Astrocyte (in vitro differentiated cells and primary cell): Measurements from ENCODE around the gene LRRN4. TPM values are rescaled to one million over a fixed set of nuclear protein-coding genes. Genes with fewer than 3 reads are reported as not detected.

Experiments
- DNase-seq: peaks from one replicate; pipeline ENCODE4 v3.0.0-alpha.2; 2010; ENCODE audit warnings: low read depth
- FAIRE-seq: peaks from 2 replicates; lab custom pipeline; 2011; peaks lifted over from hg19 to GRCh38; lab: Jason Lieb, UNC
- H2AFZ ChIP-seq: 2 replicates; pipeline ENCODE4 v1.6.0; 2012; ENCODE audit warnings: low read depth, low read length, inconsistent platforms
- H3K27ac ChIP-seq: 2 replicates; pipeline ENCODE4 v1.5.1; 2011; ENCODE audit warnings: low read depth, low read length, inconsistent platforms
- H3K27me3 ChIP-seq: 2 replicates; pipeline ENCODE4 v1.6.0; 2011; ENCODE audit warnings: low read length, inconsistent platforms; ENCODE audit not compliant: insufficient read depth
- H3K36me3 ChIP-seq: 2 replicates; pipeline ENCODE4 v1.5.1; 2011; ENCODE audit warnings: low read length, inconsistent platforms; ENCODE audit not compliant: insufficient read depth
- H3K4me1 ChIP-seq: 2 replicates; pipeline ENCODE4 v1.5.1; 2011; ENCODE audit warnings: low read length, inconsistent platforms; ENCODE audit not compliant: insufficient read depth
- H3K4me2 ChIP-seq: 2 replicates; pipeline ENCODE4 v1.6.0; 2012; ENCODE audit warnings: low read length, inconsistent platforms
- H3K4me3 ChIP-seq: 2 replicates; pipeline ENCODE4 v1.5.1; 2011; ENCODE audit warnings: low read depth, mild to moderate bottlenecking, low read length, inconsistent platforms; ENCODE audit not compliant: insufficient read depth
- H3K79me2 ChIP-seq: 2 replicates; pipeline ENCODE4 v1.6.0; 2012; ENCODE audit warnings: mild to moderate bottlenecking, low read length, inconsistent platforms; ENCODE audit not compliant: insufficient read depth
- H3K9ac ChIP-seq: 2 replicates; pipeline ENCODE4 v1.6.0; 2012; ENCODE audit warnings: mild to moderate bottlenecking, low read length, inconsistent platforms
- H3K9me3 ChIP-seq: 2 replicates; pipeline ENCODE4 v1.5.1; 2012; ENCODE audit warnings: low read depth, mild to moderate bottlenecking, low read length, inconsistent platforms; ENCODE audit not compliant: insufficient read depth
- H4K20me1 ChIP-seq: 2 replicates; pipeline ENCODE4 v1.6.0; 2012; ENCODE audit warnings: low read length, inconsistent platforms; ENCODE audit not compliant: insufficient read depth
- H3K27ac Mint-ChIP-seq: one replicate; pipeline ENCODE4 v1.8.0; 2021; ENCODE audit warnings: mild to moderate bottlenecking, mixed read lengths; ENCODE audit not compliant: unreplicated experiment
- H3K27me3 Mint-ChIP-seq: one replicate; pipeline ENCODE4 v1.8.0; 2021; ENCODE audit warnings: low read depth, mixed read lengths; ENCODE audit not compliant: unreplicated experiment
- H3K36me3 Mint-ChIP-seq: one replicate; pipeline ENCODE4 v1.8.0; 2021; ENCODE audit warnings: low read depth, mixed read lengths; ENCODE audit not compliant: unreplicated experiment
- H3K4me1 Mint-ChIP-seq: one replicate; pipeline ENCODE4 v1.8.0; 2021; ENCODE audit warnings: low read depth, mixed read lengths; ENCODE audit not compliant: unreplicated experiment
- H3K4me3 Mint-ChIP-seq: one replicate; pipeline ENCODE4 v1.8.0; 2021; ENCODE audit warnings: mild to moderate bottlenecking, moderate library complexity, mixed read lengths; ENCODE audit not compliant: unreplicated experiment
- H3K9me3 Mint-ChIP-seq: one replicate; pipeline ENCODE4 v1.8.0; 2021; ENCODE audit warnings: mild to moderate bottlenecking, mixed read lengths; ENCODE audit not compliant: unreplicated experiment
- EZH2 ChIP-seq: IDR thresholded peaks from 2 replicates; pipeline ENCODE4 v1.6.1; 2012; ENCODE audit warnings: mild to moderate bottlenecking, low read length, inconsistent platforms; ENCODE audit not compliant: insufficient read depth
- total RNA-seq: library from RNA; stranded (reverse); gene quantifications from 2 replicates; pipeline ENCODE4 v1.2.1, GENCODE V29; 2021
- TF ChIP-seq, protein P1 (sequence below): IDR thresholded peaks from 2 replicates; pipeline ENCODE4 v1.5.1; 2011; ENCODE audit warnings: low read depth, mild to moderate bottlenecking, inconsistent platforms, low read length, moderate library complexity; ENCODE audit not compliant: insufficient read depth

Gene LRRN4
- total RNA-seq, 1 donor from 2014 or later, result 1.0 TPM

DNA sequence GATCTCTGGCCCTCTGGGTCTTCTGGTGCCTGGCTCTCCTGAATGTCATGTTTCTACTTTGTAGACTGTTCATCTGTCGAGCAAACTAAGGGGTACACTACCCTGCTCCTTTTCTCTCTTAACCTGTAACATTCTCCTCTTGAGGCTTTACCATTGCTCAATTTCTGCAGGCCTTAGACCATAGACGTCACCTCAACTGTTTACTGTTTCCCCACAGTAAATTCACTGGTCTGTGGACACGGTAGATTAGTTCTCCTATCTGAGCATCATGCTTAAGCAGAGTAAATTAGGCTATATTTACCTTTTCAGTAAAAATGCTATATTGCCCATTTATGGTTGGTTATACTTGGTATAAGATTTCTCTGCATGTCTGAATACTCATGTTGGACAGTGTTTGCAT, 62.9 kb downstream of the LRRN4 start:
- no peaks in the 10 kb centered on the region for H3K9me3 ChIP-seq
- no peaks in the 10 kb centered on the region for H4K20me1 ChIP-seq
- H3K27me3 Mint-ChIP-seq, result no peaks in the 10 kb centered on the region
- no peak for DNase-seq
- H3K27me3 ChIP-seq, result no peaks in the 10 kb centered on the region
- H3K36me3 ChIP-seq, result peaks cover 7% of the 10 kb centered on the region
- peaks cover 7% of the 10 kb centered on the region for H3K4me1 Mint-ChIP-seq
- H3K4me1 ChIP-seq, result no peaks in the 10 kb centered on the region
- no peak overlapping the region for H3K4me3 ChIP-seq
- H3K36me3 Mint-ChIP-seq, result peaks cover 1% of the 10 kb centered on the region
- TF ChIP-seq, protein P1, sequence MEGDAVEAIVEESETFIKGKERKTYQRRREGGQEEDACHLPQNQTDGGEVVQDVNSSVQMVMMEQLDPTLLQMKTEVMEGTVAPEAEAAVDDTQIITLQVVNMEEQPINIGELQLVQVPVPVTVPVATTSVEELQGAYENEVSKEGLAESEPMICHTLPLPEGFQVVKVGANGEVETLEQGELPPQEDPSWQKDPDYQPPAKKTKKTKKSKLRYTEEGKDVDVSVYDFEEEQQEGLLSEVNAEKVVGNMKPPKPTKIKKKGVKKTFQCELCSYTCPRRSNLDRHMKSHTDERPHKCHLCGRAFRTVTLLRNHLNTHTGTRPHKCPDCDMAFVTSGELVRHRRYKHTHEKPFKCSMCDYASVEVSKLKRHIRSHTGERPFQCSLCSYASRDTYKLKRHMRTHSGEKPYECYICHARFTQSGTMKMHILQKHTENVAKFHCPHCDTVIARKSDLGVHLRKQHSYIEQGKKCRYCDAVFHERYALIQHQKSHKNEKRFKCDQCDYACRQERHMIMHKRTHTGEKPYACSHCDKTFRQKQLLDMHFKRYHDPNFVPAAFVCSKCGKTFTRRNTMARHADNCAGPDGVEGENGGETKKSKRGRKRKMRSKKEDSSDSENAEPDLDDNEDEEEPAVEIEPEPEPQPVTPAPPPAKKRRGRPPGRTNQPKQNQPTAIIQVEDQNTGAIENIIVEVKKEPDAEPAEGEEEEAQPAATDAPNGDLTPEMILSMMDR, result no peak
- TF ChIP-seq EZH2, result no peak
- no peak overlapping the region for H3K27ac ChIP-seq
- no peaks in the 10 kb centered on the region for H3K9me3 Mint-ChIP-seq
- no peak for FAIRE-seq
- no peak overlapping the region for H3K9ac ChIP-seq
- H2AFZ ChIP-seq, result no peak overlapping the region
- H3K27ac Mint-ChIP-seq, result peak overlapping the region; percentile 45
- no peak overlapping the region for H3K4me2 ChIP-seq
- H3K79me2 ChIP-seq, result no peaks in the 10 kb centered on the region
- no peak overlapping the region for H3K4me3 Mint-ChIP-seq

Other genes with a start within 250 kb of the LRRN4 start
- gene CHGB, start 142.6 kb downstream of the LRRN4 start, total RNA-seq, result 3.8 and 4.0 TPM in 2 replicates
- gene TRMT6, start 103.5 kb downstream of the LRRN4 start, total RNA-seq, result 14.4 and 16.4 TPM in 2 replicates
- 5.0 and 5.7 TPM in 2 replicates for gene MCM8, start 103.4 kb downstream of the LRRN4 start, total RNA-seq
- gene CRLS1, start 47.9 kb downstream of the LRRN4 start, total RNA-seq, result 35.6 and 36.4 TPM in 2 replicates
- 8.4 and 10.9 TPM in 2 replicates for gene FERMT1, start 69.0 kb upstream of the LRRN4 start, total RNA-seq